GM12873 (cell line): ENCODE data around the gene RSPH9.

ENCODE experiments used
- CTCF ChIP-seq: IDR thresholded peaks from 2 replicates; pipeline ENCODE4 v1.5.1; 2012; ENCODE audit warnings: low read depth, mild to moderate bottlenecking, moderate library complexity, low read length, control low read depth; ENCODE audit not compliant: insufficient read depth; ENCODE audit errors: missing control alignments

RSPH9 gene

DNA sequence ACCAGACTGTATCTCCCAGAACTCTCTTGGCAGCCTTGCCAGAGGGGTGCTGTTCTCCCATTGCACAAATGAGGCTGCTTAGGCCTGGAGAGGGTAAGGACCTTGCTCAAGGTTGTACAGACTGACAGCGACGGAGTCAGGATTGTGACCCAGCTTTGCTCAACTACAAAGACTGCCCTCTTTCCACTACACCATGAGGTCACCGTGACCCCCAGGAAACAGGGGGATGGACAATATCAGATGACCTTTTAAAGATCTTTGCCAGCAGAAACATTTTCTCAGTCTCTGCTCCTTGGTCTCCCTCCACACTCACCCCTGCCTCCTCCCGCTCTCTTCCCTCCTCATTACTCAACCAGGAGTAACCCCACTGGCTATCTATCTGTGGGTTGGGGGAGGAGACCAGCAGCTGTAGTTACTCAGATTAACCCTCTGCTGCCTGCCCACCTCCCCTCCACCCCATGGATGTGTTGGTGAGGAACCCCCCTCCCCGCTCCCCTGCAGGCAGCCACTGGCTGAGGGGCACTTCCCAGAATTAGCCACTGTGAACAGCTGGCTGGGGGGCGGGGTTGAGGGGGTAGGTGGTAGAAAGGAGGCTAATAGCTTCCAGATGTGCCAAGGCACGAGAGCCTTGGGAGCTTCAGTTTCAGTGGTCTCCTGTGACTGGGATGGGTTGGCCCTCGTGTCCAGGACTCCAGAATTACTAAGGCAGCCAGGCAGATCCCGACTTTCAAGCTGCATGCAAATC, 69.6 kb downstream of the RSPH9 start:
- no peak for TF ChIP-seq CTCF

DNA sequence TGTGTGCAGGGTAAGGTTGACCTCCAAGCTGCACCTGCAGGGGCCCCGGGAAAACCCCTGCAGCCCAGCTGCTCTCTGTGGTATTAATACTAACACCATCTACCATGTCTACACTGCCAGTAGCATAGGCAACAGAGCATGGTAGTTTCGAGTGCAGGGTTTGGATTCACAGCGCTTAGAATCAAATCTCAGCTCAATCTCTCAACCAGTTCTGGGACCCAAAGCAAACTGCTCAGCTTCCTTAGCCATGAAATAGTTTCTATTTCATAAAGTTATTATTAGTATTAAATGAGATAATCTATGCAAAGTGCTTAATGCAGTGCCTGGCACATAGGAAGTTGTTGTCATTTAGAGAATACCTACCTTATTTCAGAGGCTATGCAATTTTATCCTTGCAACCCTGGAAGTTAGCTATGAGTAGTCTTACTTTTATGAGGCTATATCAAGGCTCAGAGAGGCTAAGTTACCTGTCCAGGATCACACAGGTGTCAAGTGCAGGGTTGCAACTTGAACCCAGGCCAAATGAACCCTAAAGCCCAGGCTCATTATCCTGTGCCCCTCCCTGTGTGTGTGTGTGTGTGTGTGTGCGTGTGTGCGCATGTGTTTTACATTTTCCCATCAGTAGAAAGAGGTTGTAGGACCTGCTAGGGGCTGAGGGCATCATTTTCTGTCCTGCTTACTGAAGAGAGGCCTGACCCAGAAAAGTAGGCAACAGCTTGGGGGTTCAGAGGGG, 70.4 kb downstream of the RSPH9 start:
- TF ChIP-seq CTCF: no peak

DNA sequence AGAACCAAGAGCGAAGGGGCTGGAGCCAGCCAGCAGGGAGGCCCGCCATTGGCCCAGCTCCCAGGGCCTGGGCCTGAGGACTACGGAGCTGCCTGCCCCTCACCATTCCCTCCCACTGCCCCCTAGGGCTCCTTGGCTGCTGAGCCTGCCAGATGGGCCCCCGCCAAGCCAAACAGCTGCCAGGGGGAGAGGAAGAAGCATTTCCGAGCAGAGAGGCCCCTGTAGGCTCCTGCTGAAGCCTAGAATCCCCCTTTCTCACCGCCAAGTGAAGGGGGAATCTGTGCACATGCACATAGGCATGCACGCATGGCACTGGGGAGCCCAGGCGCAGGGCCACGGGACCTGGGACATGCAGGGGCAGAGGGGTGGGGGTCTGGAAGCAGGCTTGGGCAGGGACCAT, 71.3 kb downstream of the RSPH9 start:
- TF ChIP-seq CTCF: no peak

- TF ChIP-seq CTCF: no peak
These were observed 72.6 kb downstream of the RSPH9 start for GRCh38 chr6:43717389-43717788.

DNA sequence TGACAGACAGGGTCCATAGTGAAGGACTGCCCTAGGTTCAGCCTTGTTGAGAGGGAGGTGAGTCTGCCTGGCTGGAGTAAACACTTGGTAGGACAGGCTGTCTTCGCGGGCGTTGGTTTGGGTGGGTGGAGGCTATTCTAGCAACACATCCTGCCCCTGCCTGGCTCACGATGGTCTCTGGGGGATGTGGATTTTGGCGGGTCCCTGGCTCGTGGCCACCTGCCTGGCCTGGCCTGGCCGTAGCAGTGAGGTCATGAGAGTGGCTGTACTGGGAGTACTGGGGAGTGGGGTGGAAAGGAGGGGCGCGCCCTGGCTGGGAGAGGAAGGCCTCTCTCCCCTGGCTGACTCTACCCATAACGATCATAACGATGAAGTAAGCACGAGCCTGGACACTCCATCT, 73.0 kb downstream of the RSPH9 start:
- TF ChIP-seq CTCF: no peak

GRCh38 chr6:43718387-43719105, 73.7 kb downstream of the RSPH9 start:
- no peak for TF ChIP-seq CTCF

DNA sequence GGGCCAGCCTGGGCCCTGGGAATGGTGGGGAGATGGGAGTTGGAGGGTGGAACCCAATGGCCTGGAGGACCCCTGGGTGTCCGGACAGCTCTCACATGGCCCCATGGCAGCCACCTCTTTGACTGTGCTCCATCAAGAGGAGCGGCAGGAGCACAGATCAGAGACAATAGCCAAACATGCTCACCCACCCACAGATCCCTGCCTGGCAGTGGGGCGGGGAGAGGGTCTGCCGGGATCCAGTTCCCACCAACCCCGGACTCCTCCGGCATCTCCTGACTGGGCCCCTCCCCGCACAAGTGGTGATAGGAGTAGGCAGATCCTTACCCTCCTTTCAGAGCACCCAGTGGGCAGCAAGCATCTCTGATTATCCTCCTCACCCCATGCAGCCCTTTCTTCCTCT, 74.7 kb downstream of the RSPH9 start:
- no peak for TF ChIP-seq CTCF
